Panc1 (cell line): Measurements from ENCODE around the gene NCOA4. TPM values are rescaled to one million over a fixed set of nuclear protein-coding genes. Genes with fewer than 3 reads are reported as not detected.

ENCODE experiments used
- ATAC-seq: fragments of 200-7000 bp; cut with Tn5 transposase; 2 replicates; pipeline ENCODE4 v1.9.1; 2020; ENCODE audit warnings: mild to moderate bottlenecking, moderate library complexity
- BruUV-seq: library from RNA; stranded (reverse); fragments of 400-500 nt; replicated peaks from 2 replicates; lab custom pipeline; 2021; lab: Mats Ljungman, UMichigan
- CTCF ChIA-PET: fragments of 300-600 bp; sonication (Branson Sonifier 250); formaldehyde crosslinking; loops from one replicate; lab custom pipeline; 2022; ENCODE audit warnings: antibody characterized with exemption; lab: Charles Lee
- POLR2A ChIA-PET: fragments of 300-600 bp; sonication (Branson Sonifier 250); formaldehyde crosslinking; loops from one replicate; lab custom pipeline; 2022; ENCODE audit warnings: antibody characterized with exemption; lab: Charles Lee
- DNase-seq: peaks from one replicate; pipeline ENCODE4 v3.0.0-alpha.2; 2010; ENCODE audit warnings: low read depth, low spot score
- H3K27ac ChIP-seq: 2 replicates; pipeline ENCODE4 v1.5.1; 2011; ENCODE audit warnings: mild to moderate bottlenecking, low read length, inconsistent platforms
- H3K27me3 ChIP-seq: fragments of 200-500 bp; sonication (Bioruptor generic); 2 replicates; pipeline ENCODE4 v1.6.0; 2014; ENCODE audit warnings: low read length, inconsistent platforms; ENCODE audit not compliant: control insufficient read depth, insufficient read depth
- H3K36me3 ChIP-seq: fragments of 200-500 bp; sonication (Bioruptor generic); 2 replicates; pipeline ENCODE4 v1.5.1; 2014; ENCODE audit warnings: inconsistent platforms, mild to moderate bottlenecking, low read length, moderate library complexity; ENCODE audit not compliant: control insufficient read depth, insufficient read depth
- H3K4me1 ChIP-seq: 2 replicates; pipeline ENCODE4 v1.5.1; 2011; ENCODE audit warnings: inconsistent platforms, mild to moderate bottlenecking, low read length, moderate library complexity; ENCODE audit not compliant: control insufficient read depth, insufficient read depth
- H3K4me3 ChIP-seq, 2 experiments: 2 replicates each; pipeline ENCODE4 v1.5.1; 2011 to 2012; ENCODE audit warnings: low read depth in 2 of 2, low read length in 2 of 2, mild to moderate bottlenecking in 2 of 2, inconsistent platforms in 1 of 2, moderate library complexity in 1 of 2
- H3K9me3 ChIP-seq: fragments of 200-500 bp; sonication (Bioruptor generic); 2 replicates; pipeline ENCODE4 v1.5.1; 2014; ENCODE audit warnings: low read depth, mild to moderate bottlenecking, inconsistent platforms, low read length, moderate library complexity; ENCODE audit not compliant: control insufficient read depth, insufficient read depth
- CTCF ChIP-seq: fragments of 450-650 bp; IDR thresholded peaks from 2 replicates; pipeline ENCODE4 v1.5.1; 2017; ENCODE audit warnings: mild to moderate bottlenecking
- POLR2AphosphoS5 ChIP-seq: IDR thresholded peaks from 2 replicates; pipeline ENCODE4 v1.6.1; 2012; ENCODE audit warnings: mild to moderate bottlenecking, low read depth, low read length, moderate library complexity
- REST ChIP-seq, 2 experiments: IDR thresholded peaks; 2 replicates each; pipeline ENCODE4 v1.6.1; 2011 to 2012; ENCODE audit warnings: low read depth in 2 of 2, control low read depth in 1 of 2, low read length in 1 of 2, mild to moderate bottlenecking in 1 of 2, moderate library complexity in 1 of 2; ENCODE audit not compliant: insufficient read depth in 1 of 2
- SIN3A ChIP-seq: IDR thresholded peaks from 2 replicates; pipeline ENCODE4 v1.6.1; 2012; ENCODE audit warnings: low read depth, mild to moderate bottlenecking, low read length, moderate library complexity, borderline replicate concordance; ENCODE audit not compliant: insufficient read depth
- TCF7L2 ChIP-seq: IDR thresholded peaks from 2 replicates; pipeline ENCODE4 v1.6.1; 2011; ENCODE audit warnings: mild to moderate bottlenecking, low read depth, low read length, inconsistent platforms
- in situ Hi-C: cut with HindIII; loops from 2 replicates; pipeline ENCODE4 v1.10.0; 2016; ENCODE audit warnings: low sequenced_read_pairs, low pct_unique_long_range_greater_than_20kb
- intact Hi-C: fragments of 100-400 bp; cut with micrococcal nuclease; formaldehyde crosslinking; loops from one replicate; pipeline ENCODE4 v1.10.0; 2022; ENCODE audit not compliant: unreplicated experiment
- total RNA-seq: library from RNA; stranded (reverse); gene quantifications from one replicate; pipeline ENCODE4 v1.2.1, GENCODE V29; 2021; ENCODE audit not compliant: unreplicated experiment

NCOA4 gene
- total RNA-seq, 1 experiment from 2014 or later: 119 TPM

- no peak for TF ChIP-seq CTCF
- no peak for TF ChIP-seq REST (IDR thresholded peaks at IDR 0.05; ENCODE audit: insufficient read depth in 1 of 2, low read depth in 2 of 2, low read length in 1 of 2)
- no peak for TF ChIP-seq SIN3A
- no peak for TF ChIP-seq POLR2AphosphoS5
- TF ChIP-seq TCF7L2: no peak
- no peaks in the 10 kb centered on the region for H3K4me1 ChIP-seq
- intact Hi-C loops (no loop called here), in situ Hi-C loops (no loop called here)
- H3K27me3 ChIP-seq: no peaks in the 10 kb centered on the region
- H3K36me3 ChIP-seq: peaks cover 41% of the 10 kb centered on the region
- ATAC-seq (no peak), DNase-seq (no peak)
- POLR2A ChIA-PET: no interaction called here
- H3K27ac ChIP-seq: no peak overlapping the region
- no peaks in the 10 kb centered on the region for H3K9me3 ChIP-seq
- H3K4me3 ChIP-seq: no peak overlapping the region
- BruUV-seq: TSS peak; percentile 70
- CTCF ChIA-PET: interaction anchor here (1.2 kb wide), 1 partner anchor 18 kb away, joined by 6 read pairs; no protein-coding TSS in a partner anchor
Measured at GRCh38 chr10:46005383-46005782, 25.0 kb downstream of the NCOA4 start.

GRCh38 chr10:46004963-46005362, 25.5 kb downstream of the NCOA4 start:
- H3K9me3 ChIP-seq: no peaks in the 10 kb centered on the region
- TF ChIP-seq CTCF: no peak
- no peak for TF ChIP-seq SIN3A
- TF ChIP-seq POLR2AphosphoS5: no peak
- no peak for TF ChIP-seq REST (IDR thresholded peaks at IDR 0.05; ENCODE audit: insufficient read depth in 1 of 2, low read depth in 2 of 2, low read length in 1 of 2)
- no peak for TF ChIP-seq TCF7L2
- ATAC-seq (no peak), DNase-seq (no peak)
- no peaks in the 10 kb centered on the region for H3K27me3 ChIP-seq
- H3K4me1 ChIP-seq: no peaks in the 10 kb centered on the region
- no TSS peak for BruUV-seq
- no peak overlapping the region for H3K27ac ChIP-seq
- peaks cover 41% of the 10 kb centered on the region for H3K36me3 ChIP-seq
- H3K4me3 ChIP-seq: no peak overlapping the region
- in situ Hi-C loops: no loop called here
- POLR2A ChIA-PET: no interaction called here
- CTCF ChIA-PET: interaction anchor here (1.2 kb wide), 1 partner anchor 18 kb away, joined by 6 read pairs; no protein-coding TSS in a partner anchor
- intact Hi-C loops: no loop called here
